ENCODE results near the gene EPS8.

DNA sequence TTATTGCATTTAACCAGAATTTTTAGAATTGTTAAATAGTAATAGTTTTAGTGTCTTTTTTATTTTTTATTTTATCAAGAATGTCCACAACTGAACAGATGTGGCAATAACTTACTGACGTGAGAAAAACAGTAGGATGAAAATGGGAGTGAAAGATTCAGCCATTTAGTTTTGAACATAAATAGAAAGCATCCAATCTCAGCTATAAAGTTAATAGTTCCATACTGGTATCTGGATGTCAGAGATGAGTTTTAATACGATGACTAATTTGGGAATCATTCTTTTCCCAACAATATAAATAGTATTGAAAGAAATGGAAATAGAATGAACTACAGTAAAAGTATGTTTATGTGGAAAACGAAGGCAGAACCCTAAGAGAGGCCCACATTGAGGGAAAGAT is 159.4 kb downstream of the EPS8 start:
- TF ChIP-seq, protein P1, sequence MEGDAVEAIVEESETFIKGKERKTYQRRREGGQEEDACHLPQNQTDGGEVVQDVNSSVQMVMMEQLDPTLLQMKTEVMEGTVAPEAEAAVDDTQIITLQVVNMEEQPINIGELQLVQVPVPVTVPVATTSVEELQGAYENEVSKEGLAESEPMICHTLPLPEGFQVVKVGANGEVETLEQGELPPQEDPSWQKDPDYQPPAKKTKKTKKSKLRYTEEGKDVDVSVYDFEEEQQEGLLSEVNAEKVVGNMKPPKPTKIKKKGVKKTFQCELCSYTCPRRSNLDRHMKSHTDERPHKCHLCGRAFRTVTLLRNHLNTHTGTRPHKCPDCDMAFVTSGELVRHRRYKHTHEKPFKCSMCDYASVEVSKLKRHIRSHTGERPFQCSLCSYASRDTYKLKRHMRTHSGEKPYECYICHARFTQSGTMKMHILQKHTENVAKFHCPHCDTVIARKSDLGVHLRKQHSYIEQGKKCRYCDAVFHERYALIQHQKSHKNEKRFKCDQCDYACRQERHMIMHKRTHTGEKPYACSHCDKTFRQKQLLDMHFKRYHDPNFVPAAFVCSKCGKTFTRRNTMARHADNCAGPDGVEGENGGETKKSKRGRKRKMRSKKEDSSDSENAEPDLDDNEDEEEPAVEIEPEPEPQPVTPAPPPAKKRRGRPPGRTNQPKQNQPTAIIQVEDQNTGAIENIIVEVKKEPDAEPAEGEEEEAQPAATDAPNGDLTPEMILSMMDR (IDR thresholded peaks at IDR 0.05) = no peak
- no peak for TF ChIP-seq POLR2A (IDR thresholded peaks at IDR 0.05)

Data from lower leg skin (tissue), 3 donors.